ENCODE data around the gene KNDC1.

- TF ChIP-seq, protein P1, sequence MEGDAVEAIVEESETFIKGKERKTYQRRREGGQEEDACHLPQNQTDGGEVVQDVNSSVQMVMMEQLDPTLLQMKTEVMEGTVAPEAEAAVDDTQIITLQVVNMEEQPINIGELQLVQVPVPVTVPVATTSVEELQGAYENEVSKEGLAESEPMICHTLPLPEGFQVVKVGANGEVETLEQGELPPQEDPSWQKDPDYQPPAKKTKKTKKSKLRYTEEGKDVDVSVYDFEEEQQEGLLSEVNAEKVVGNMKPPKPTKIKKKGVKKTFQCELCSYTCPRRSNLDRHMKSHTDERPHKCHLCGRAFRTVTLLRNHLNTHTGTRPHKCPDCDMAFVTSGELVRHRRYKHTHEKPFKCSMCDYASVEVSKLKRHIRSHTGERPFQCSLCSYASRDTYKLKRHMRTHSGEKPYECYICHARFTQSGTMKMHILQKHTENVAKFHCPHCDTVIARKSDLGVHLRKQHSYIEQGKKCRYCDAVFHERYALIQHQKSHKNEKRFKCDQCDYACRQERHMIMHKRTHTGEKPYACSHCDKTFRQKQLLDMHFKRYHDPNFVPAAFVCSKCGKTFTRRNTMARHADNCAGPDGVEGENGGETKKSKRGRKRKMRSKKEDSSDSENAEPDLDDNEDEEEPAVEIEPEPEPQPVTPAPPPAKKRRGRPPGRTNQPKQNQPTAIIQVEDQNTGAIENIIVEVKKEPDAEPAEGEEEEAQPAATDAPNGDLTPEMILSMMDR (IDR thresholded peaks at IDR 0.05) = no peak
- TF ChIP-seq EZH2 (IDR thresholded peaks at IDR 0.05; ENCODE audit: borderline replicate concordance, insufficient read depth, low read depth, low read length, poor library complexity, severe bottlenecking) = no peak
Observed at GRCh38 chr10:133241501-133242205, 81.6 kb downstream of the KNDC1 start.
